ENCODE data around the gene C19orf18. TPM values are rescaled to one million over a fixed set of nuclear protein-coding genes. Genes with fewer than 3 reads are reported as not detected.

The C19orf18 gene
- polyA plus RNA-seq, 1 donor (not counting 4 experiments of a cell fraction or from before 2014, with no cell fraction given): 0.59 TPM

DNA sequence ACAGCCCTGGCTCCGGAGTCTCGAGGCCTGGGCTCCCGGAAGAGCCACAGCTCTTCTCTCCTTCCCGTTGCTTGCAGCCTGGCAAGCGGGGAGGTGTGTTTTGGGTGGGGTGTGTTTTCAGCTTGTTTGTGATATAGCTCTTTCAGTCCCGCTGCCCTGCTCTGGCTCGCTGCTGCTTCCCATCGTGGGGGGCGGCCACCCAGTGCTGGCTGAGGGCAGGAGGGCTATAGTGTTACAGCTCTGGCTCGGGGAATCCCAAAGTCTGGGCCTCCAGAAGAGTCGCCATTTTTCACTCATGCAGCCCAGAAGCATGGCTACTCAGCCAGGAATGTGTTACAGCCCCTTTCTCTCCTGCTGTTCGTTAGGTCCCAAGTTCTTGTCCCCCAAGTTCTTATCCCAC lies 24.6 kb downstream of the C19orf18 start:
- H3K9me1 ChIP-seq (ENCODE audit: control insufficient read depth, extremely low read depth, insufficient read depth, low read length): no peaks in the 10 kb centered on the region
- TF ChIP-seq EZH2 (IDR thresholded peaks at IDR 0.05; ENCODE audit: low read length): no peak
- TF ChIP-seq, protein P1, sequence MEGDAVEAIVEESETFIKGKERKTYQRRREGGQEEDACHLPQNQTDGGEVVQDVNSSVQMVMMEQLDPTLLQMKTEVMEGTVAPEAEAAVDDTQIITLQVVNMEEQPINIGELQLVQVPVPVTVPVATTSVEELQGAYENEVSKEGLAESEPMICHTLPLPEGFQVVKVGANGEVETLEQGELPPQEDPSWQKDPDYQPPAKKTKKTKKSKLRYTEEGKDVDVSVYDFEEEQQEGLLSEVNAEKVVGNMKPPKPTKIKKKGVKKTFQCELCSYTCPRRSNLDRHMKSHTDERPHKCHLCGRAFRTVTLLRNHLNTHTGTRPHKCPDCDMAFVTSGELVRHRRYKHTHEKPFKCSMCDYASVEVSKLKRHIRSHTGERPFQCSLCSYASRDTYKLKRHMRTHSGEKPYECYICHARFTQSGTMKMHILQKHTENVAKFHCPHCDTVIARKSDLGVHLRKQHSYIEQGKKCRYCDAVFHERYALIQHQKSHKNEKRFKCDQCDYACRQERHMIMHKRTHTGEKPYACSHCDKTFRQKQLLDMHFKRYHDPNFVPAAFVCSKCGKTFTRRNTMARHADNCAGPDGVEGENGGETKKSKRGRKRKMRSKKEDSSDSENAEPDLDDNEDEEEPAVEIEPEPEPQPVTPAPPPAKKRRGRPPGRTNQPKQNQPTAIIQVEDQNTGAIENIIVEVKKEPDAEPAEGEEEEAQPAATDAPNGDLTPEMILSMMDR (optimal IDR thresholded peaks at IDR 0.05 in 1 of 3, IDR thresholded peaks at IDR 0.05 in 1 of 3, conservative IDR thresholded peaks at IDR 0.05 in 1 of 3; ENCODE audit: extremely low read depth in 1 of 3, insufficient read depth in 2 of 3, low read length in 3 of 3): no peak
- FAIRE-seq (no peak), DNase-seq (ENCODE audit: low read depth, low spot score) (no peak)
- H3K9me3 ChIP-seq (ENCODE audit: control insufficient read depth, low read depth, low read length): peaks cover 4% of the 10 kb centered on the region
- H3K27ac ChIP-seq (ENCODE audit: control insufficient read depth, insufficient read depth, low read length): no peak overlapping the region
- no peak overlapping the region for H3K4me2 ChIP-seq (ENCODE audit: control insufficient read depth, extremely low read depth, insufficient read depth, low read depth, low read length)
- no peaks in the 10 kb centered on the region for H3K27me3 ChIP-seq (ENCODE audit: control insufficient read depth, extremely low read depth, insufficient read depth, low read length)
- H2AFZ ChIP-seq (ENCODE audit: control insufficient read depth, low read length): no peak overlapping the region
- no peak overlapping the region for H3K4me3 ChIP-seq (ENCODE audit: control insufficient read depth in 2 of 3, extremely low read depth in 1 of 3, insufficient read depth in 2 of 3, low read depth in 1 of 3, low read length in 3 of 3)
- no peaks in the 10 kb centered on the region for H4K20me1 ChIP-seq (ENCODE audit: control insufficient read depth, extremely low read depth, insufficient read depth, low read length)
- dilution Hi-C loops (cut with MboI; ENCODE audit: extremely low pct_ligation_motif_present, low sequenced_read_pairs): no loop called here
- peaks cover 10% of the 10 kb centered on the region for H3K4me1 ChIP-seq (ENCODE audit: control insufficient read depth, extremely low read depth, insufficient read depth, low read length)
- H3K36me3 ChIP-seq (ENCODE audit: control insufficient read depth in 2 of 2, extremely low read depth in 1 of 2, insufficient read depth in 2 of 2, low read length in 2 of 2): no peaks in the 10 kb centered on the region
- H3K79me2 ChIP-seq (ENCODE audit: control insufficient read depth, insufficient read depth, low read length): peaks cover 26% of the 10 kb centered on the region
- no peak overlapping the region for H3K9ac ChIP-seq (ENCODE audit: control insufficient read depth, extremely low read depth, insufficient read depth, low read length)

DNA sequence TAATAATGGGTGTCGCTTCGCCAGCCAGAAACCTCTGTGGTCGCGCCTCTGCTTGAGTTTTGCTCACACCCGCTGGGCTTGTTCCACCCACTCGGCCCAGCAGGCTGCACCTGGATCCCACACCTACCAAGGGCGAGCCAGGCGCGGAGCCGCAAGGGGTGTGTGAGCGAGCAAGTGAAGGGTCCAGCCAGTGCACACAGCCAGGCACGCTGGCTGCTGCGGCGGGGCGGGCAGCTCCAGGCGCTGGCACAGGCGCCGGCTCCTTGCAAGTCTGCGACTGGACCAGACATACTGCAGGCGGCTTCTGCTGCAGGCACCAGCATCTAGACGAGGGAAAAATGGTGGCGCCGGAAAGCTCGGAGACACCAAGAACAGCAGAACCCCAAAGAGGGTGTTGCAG lies 25.0 kb downstream of the C19orf18 start:
- H3K4me2 ChIP-seq (ENCODE audit: control insufficient read depth, extremely low read depth, insufficient read depth, low read depth, low read length): no peak overlapping the region
- H3K27me3 ChIP-seq (ENCODE audit: control insufficient read depth, extremely low read depth, insufficient read depth, low read length): no peaks in the 10 kb centered on the region
- no peaks in the 10 kb centered on the region for H4K20me1 ChIP-seq (ENCODE audit: control insufficient read depth, extremely low read depth, insufficient read depth, low read length)
- DNase-seq (ENCODE audit: low read depth, low spot score) (no peak), FAIRE-seq (no peak)
- dilution Hi-C loops (cut with MboI; ENCODE audit: extremely low pct_ligation_motif_present, low sequenced_read_pairs): no loop called here
- H2AFZ ChIP-seq (ENCODE audit: control insufficient read depth, low read length): no peak overlapping the region
- no peaks in the 10 kb centered on the region for H3K9me1 ChIP-seq (ENCODE audit: control insufficient read depth, extremely low read depth, insufficient read depth, low read length)
- H3K36me3 ChIP-seq (ENCODE audit: control insufficient read depth in 2 of 2, extremely low read depth in 1 of 2, insufficient read depth in 2 of 2, low read length in 2 of 2): peaks cover 0 to under 1% of the 10 kb centered on the region in 2 experiments
- peaks cover 30% of the 10 kb centered on the region for H3K79me2 ChIP-seq (ENCODE audit: control insufficient read depth, insufficient read depth, low read length)
- peaks cover 4% of the 10 kb centered on the region for H3K9me3 ChIP-seq (ENCODE audit: control insufficient read depth, low read depth, low read length)
- H3K4me1 ChIP-seq (ENCODE audit: control insufficient read depth, extremely low read depth, insufficient read depth, low read length): peaks cover 10% of the 10 kb centered on the region
- TF ChIP-seq, protein P1 (optimal IDR thresholded peaks at IDR 0.05 in 1 of 3, IDR thresholded peaks at IDR 0.05 in 1 of 3, conservative IDR thresholded peaks at IDR 0.05 in 1 of 3; ENCODE audit: extremely low read depth in 1 of 3, insufficient read depth in 2 of 3, low read length in 3 of 3): no peak
- TF ChIP-seq EZH2 (IDR thresholded peaks at IDR 0.05; ENCODE audit: low read length): no peak
- no peak overlapping the region for H3K27ac ChIP-seq (ENCODE audit: control insufficient read depth, insufficient read depth, low read length)
- no peak overlapping the region for H3K9ac ChIP-seq (ENCODE audit: control insufficient read depth, extremely low read depth, insufficient read depth, low read length)
- H3K4me3 ChIP-seq (ENCODE audit: control insufficient read depth in 2 of 3, extremely low read depth in 1 of 3, insufficient read depth in 2 of 3, low read depth in 1 of 3, low read length in 3 of 3): no peak overlapping the region
